ENCODE results near the gene HIGD2A.

Gene HIGD2A

DNA sequence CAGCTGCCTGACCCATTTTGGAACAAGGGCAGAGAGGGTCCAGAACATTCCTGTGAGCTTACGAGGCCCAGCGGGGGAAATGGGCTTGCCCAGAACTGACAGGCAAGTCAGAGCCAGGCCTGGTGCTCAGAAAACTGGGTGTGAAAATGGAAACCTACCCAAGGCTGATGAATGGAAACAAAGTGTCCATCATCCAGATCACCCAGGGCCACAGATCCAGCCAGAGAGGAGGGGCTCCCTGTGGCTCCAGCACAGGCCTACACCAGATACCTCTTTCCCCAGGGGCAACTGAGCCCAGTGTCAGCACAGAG lies 24.7 kb downstream of the HIGD2A start:
- TF ChIP-seq, protein P1, sequence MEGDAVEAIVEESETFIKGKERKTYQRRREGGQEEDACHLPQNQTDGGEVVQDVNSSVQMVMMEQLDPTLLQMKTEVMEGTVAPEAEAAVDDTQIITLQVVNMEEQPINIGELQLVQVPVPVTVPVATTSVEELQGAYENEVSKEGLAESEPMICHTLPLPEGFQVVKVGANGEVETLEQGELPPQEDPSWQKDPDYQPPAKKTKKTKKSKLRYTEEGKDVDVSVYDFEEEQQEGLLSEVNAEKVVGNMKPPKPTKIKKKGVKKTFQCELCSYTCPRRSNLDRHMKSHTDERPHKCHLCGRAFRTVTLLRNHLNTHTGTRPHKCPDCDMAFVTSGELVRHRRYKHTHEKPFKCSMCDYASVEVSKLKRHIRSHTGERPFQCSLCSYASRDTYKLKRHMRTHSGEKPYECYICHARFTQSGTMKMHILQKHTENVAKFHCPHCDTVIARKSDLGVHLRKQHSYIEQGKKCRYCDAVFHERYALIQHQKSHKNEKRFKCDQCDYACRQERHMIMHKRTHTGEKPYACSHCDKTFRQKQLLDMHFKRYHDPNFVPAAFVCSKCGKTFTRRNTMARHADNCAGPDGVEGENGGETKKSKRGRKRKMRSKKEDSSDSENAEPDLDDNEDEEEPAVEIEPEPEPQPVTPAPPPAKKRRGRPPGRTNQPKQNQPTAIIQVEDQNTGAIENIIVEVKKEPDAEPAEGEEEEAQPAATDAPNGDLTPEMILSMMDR (IDR thresholded peaks at IDR 0.05; ENCODE audit: borderline replicate concordance, insufficient read depth, low read depth, low read length) = no peak
- H3K4me3 ChIP-seq (ENCODE audit: low read depth, low read length) = no peak overlapping the region

DNA sequence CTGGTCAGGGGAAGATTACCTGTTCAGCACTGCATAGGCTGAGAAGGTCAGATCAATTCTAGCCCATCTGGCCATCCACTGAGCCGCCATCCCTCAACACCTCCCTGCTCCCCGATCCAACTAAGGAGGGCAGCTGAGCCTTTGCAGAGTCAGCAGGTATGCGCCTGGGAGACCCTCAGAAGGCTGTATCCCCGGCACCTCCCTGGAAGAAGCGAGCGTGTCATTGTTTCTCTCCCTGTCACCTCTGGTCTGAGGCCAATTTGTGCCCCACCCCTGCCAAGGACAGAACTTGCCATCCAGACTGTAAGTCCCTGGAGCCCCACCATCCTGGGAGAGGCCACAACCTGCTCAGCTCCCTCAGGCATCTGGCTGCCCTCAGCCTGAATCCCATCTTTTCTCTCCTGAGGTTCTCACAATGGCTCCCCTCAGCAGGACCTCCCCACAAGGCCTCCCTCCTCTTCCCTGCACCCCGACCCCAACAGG lies 25.2 kb downstream of the HIGD2A start:
- H3K4me3 ChIP-seq (ENCODE audit: low read depth, low read length) = no peak overlapping the region
- TF ChIP-seq, protein P1 (IDR thresholded peaks at IDR 0.05; ENCODE audit: borderline replicate concordance, insufficient read depth, low read depth, low read length) = no peak

- H3K4me3 ChIP-seq (ENCODE audit: low read depth, low read length) = no peak overlapping the region
- TF ChIP-seq, protein P1 (IDR thresholded peaks at IDR 0.05; ENCODE audit: borderline replicate concordance, insufficient read depth, low read depth, low read length) = no peak
These were observed 26.2 kb downstream of the HIGD2A start for GRCh38 chr5:176414704-176415103.

- TF ChIP-seq, protein P1 (IDR thresholded peaks at IDR 0.05; ENCODE audit: borderline replicate concordance, insufficient read depth, low read depth, low read length) = no peak
- H3K4me3 ChIP-seq (ENCODE audit: low read depth, low read length) = peak overlapping the region; percentile 87
These were observed 26.8 kb downstream of the HIGD2A start for GRCh38 chr5:176415240-176415951.

DNA sequence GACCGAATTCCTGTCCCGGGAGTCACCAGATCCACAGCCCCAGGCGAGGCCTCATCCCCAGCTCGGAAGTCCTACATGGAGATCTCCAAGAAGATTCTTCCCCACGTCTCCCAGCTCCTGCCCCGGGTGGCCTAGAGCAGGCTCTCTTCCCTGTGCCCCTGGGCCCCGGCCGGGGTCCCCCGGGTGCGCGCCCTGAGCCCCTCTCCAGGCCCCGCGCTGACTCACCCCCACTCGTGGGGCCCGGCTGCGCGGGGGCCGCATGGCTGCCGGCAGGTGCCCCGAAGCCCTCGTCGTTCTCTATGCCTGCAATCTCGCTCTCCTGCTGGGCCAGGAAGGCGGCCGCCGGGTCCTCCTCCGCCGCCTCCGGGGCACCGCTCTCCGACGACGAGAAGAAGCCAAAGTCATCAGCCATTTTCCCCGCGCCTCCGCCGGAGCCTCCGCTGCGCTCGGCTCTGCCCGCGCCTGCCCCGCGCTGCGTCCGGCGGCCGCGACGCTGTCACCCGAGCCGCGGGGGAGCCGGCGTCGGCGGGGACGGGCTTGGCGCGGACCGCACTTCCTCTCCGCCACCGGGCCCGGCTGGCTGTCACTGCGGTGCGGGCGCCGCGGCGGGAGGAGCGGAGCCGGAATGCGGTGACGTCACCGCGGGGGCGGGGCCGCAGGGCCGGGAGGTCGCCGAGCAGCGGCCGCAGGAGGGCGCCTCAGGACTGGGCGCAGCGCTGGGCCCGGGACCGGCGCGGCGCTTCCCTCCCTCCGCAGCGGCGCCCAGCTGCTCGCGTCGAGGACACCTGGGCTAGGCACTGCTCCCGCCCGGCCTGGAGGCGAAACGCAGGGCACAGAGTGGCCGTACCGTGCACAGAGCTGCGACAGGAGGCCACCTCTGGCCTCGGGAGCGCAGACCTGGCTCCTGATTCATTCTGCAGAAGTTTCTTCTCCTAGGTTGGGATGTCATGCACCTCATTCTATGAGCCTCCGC lies 27.7 kb downstream of the HIGD2A start, which contains the start of gene CLTB:
CLTB (minus strand) TSS at position 588 of the 973 bp plus-strand sequence; CDS start at position 412, 176 bp downstream.
- TF ChIP-seq, protein P1 (IDR thresholded peaks at IDR 0.05; ENCODE audit: borderline replicate concordance, insufficient read depth, low read depth, low read length) = peak; percentile 89
- H3K4me3 ChIP-seq (ENCODE audit: low read depth, low read length) = peak within 1 kb of the TSS; percentile 87

- TF ChIP-seq, protein P1 (IDR thresholded peaks at IDR 0.05; ENCODE audit: borderline replicate concordance, insufficient read depth, low read depth, low read length) = no peak
- peak overlapping the region; percentile 87 for H3K4me3 ChIP-seq (ENCODE audit: low read depth, low read length)
These were observed 28.4 kb downstream of the HIGD2A start for GRCh38 chr5:176416965-176417364.
